ENCODE data around the gene MSI2. TPM values are rescaled to one million over a fixed set of nuclear protein-coding genes. Genes with fewer than 3 reads are reported as not detected.
A peak's percentile ranks its signal among the peaks of the same experiment; 100 is the strongest.

The MSI2 gene
- total RNA-seq, 2 donors from 2014 or later = 65.5 to 81.0 TPM

GRCh38 chr17:57626520-57627210 lies 370.3 kb downstream of the MSI2 start:
- no peak for ATAC-seq
- intact Hi-C loops (cut with DNase I, micrococcal nuclease) = no loop called here
- no peak for DNase-seq

GRCh38 chr17:57627591-57627990 lies 371.3 kb downstream of the MSI2 start:
- ATAC-seq (no peak), DNase-seq (no peak)
- intact Hi-C loops (cut with DNase I, micrococcal nuclease) = no loop called here

- ATAC-seq (no peak), DNase-seq (no peak)
- intact Hi-C loops (cut with DNase I, micrococcal nuclease) = no loop called here
These were observed 372.1 kb downstream of the MSI2 start for GRCh38 chr17:57628421-57628820.

GRCh38 chr17:57629470-57629869 lies 373.1 kb downstream of the MSI2 start:
- ATAC-seq = no peak
- peak in 1 of 2 donors; percentile 20 for DNase-seq
- intact Hi-C loops (cut with DNase I, micrococcal nuclease) = no loop called here

GRCh38 chr17:57629886-57630285 lies 373.6 kb downstream of the MSI2 start:
- no peak for DNase-seq
- intact Hi-C loops (cut with DNase I, micrococcal nuclease) = no loop called here
- ATAC-seq = no peak

GRCh38 chr17:57630736-57631135 lies 374.4 kb downstream of the MSI2 start:
- no peak for DNase-seq
- no peak for ATAC-seq
- intact Hi-C loops (cut with DNase I, micrococcal nuclease) = no loop called here

GRCh38 chr17:57631871-57632270 lies 375.5 kb downstream of the MSI2 start:
- intact Hi-C loops (cut with DNase I, micrococcal nuclease) = no loop called here
- ATAC-seq (no peak), DNase-seq (no peak)

- intact Hi-C loops (cut with DNase I, micrococcal nuclease) = no loop called here
- ATAC-seq (no peak), DNase-seq (no peak)
These were observed 376.0 kb downstream of the MSI2 start for GRCh38 chr17:57632294-57632693.

GRCh38 chr17:57633236-57633635 lies 376.9 kb downstream of the MSI2 start:
- no peak for DNase-seq
- ATAC-seq = no peak
- intact Hi-C loops (cut with DNase I, micrococcal nuclease) = no loop called here

- DNase-seq (no peak), ATAC-seq (no peak)
- intact Hi-C loops (cut with DNase I, micrococcal nuclease) = no loop called here
These were observed 378.6 kb downstream of the MSI2 start for GRCh38 chr17:57634713-57635465.

GRCh38 chr17:57636274-57636673 lies 380.0 kb downstream of the MSI2 start:
- DNase-seq (no peak), ATAC-seq (no peak)
- intact Hi-C loops (cut with DNase I, micrococcal nuclease) = no loop called here

GRCh38 chr17:57636985-57637665 lies 380.8 kb downstream of the MSI2 start:
- intact Hi-C loops (cut with DNase I, micrococcal nuclease) = no loop called here
- ATAC-seq (no peak), DNase-seq (no peak)

GRCh38 chr17:57637666-57638010 lies 381.3 kb downstream of the MSI2 start:
- intact Hi-C loops (cut with DNase I, micrococcal nuclease) = no loop called here
- ATAC-seq = no peak
- no peak for DNase-seq

- DNase-seq (no peak), ATAC-seq (no peak)
- intact Hi-C loops (cut with DNase I, micrococcal nuclease) = no loop called here
These were observed 382.0 kb downstream of the MSI2 start for GRCh38 chr17:57638284-57638683.

- intact Hi-C loops (cut with DNase I, micrococcal nuclease) = no loop called here
- DNase-seq (no peak), ATAC-seq (no peak)
These were observed 383.1 kb downstream of the MSI2 start for GRCh38 chr17:57639381-57639780.

- DNase-seq = no peak
- no peak for ATAC-seq
- intact Hi-C loops (cut with DNase I, micrococcal nuclease) = no loop called here
These were observed 383.8 kb downstream of the MSI2 start for GRCh38 chr17:57640079-57640478.

- ATAC-seq (no peak), DNase-seq (no peak)
- intact Hi-C loops (cut with DNase I, micrococcal nuclease) = no loop called here
These were observed 385.4 kb downstream of the MSI2 start for GRCh38 chr17:57641761-57642160.

GRCh38 chr17:57643062-57643461 lies 386.7 kb downstream of the MSI2 start:
- ATAC-seq = no peak

GRCh38 chr17:57644326-57644725 lies 388.0 kb downstream of the MSI2 start:
- DNase-seq = no peak
- intact Hi-C loops (cut with DNase I, micrococcal nuclease) = no loop called here
- ATAC-seq = no peak

More at GRCh38 chr17:57643062-57643461, 386.7 kb downstream of the MSI2 start:
- DNase-seq = no peak
- intact Hi-C loops (cut with DNase I, micrococcal nuclease) = no loop called here

Data from left colon (tissue), 2 donors.